Measurements from ENCODE around the gene DBR1.

The DBR1 gene

DNA sequence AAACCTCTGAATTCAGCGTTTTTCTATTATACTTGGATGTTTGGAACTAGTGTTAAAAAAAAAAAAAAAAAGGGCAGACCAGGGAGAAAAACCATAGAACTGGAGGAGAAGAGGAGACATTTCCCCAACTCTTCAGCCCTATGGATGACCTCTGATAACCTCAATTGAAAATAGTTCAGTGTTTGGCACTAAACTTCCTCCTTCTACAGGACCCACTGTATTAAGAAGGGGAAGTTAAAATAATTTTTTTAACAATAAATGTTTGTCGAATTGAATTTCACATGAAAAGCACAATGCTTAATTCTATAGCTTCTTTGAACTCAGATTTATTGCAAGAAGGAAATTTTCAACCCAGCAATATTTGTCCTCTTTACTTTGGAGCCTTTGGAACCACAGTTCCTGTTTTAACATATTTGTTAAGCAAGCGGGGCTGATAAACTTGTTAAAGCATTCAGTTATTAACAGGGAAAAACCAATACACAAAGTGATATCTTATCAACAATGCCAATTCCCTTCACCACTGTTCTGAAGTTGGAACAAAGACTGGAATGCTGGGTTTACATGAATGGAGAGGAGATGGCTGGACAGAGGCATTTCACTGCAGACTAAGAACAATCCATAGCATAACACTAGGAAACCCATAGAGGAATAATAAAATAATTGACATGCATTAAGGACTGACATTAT lies 39.4 kb downstream of the DBR1 start:
- TF ChIP-seq CTCF (IDR thresholded peaks at IDR 0.05; ENCODE audit: control extremely low read depth, extremely low read depth, low read depth, missing control alignments), result no peak
- no peak for DNase-seq (ENCODE audit: extremely low spot score)
- CTCF ChIA-PET, result no interaction called here
- POLR2A ChIA-PET, result no interaction called here

DNA sequence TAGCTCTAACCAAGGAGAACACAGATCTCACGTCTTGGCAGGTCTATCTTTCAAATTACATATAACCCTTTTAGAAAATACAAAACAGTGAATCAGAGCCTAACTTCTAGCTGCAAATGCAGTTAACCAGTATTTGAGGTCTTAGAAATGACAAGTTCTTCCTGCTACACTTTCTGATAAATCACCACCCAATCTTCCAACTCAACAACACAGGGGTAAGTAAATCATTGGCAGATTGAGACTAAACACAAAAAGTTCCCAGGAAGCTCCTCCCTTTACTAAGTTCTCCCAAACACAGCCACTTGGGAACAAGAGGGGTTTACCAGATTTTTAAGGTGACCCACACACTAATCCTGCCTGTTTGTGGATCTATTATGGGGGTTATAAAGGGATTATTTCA lies 42.5 kb downstream of the DBR1 start, which contains the start of gene A4GNT:
Gene A4GNT, minus strand, starts transcription at position 152 of the 400 bp plus-strand sequence. CDS start 1,134 bp downstream, outside the sequence.
- ChIA-PET POLR2A (no interaction called here), CTCF (interaction anchor here (1.0 kb wide), 1 partner anchor 13 kb away, joined by 3 read pairs; no protein-coding TSS in a partner anchor)
- DNase-seq (ENCODE audit: extremely low spot score), result no peak
- TF ChIP-seq CTCF (IDR thresholded peaks at IDR 0.05; ENCODE audit: control extremely low read depth, extremely low read depth, low read depth, missing control alignments), result no peak

GRCh38 chr3:138127636-138128365 lies 46.9 kb downstream of the DBR1 start:
- TF ChIP-seq CTCF (IDR thresholded peaks at IDR 0.05; ENCODE audit: control extremely low read depth, extremely low read depth, low read depth, missing control alignments), result no peak
- ChIA-PET POLR2A (interaction anchor here (0.5 kb wide), 1 partner anchor 808 kb away, joined by 7 read pairs; no protein-coding TSS in a partner anchor), CTCF (interaction anchor here (1.0 to 1.7 kb wide), 3 partner anchors 9 to 76 kb away, joined by 3 to 11 read pairs (median 3); no protein-coding TSS in a partner anchor)
- no peak for DNase-seq (ENCODE audit: extremely low spot score)

GRCh38 chr3:138125548-138126221 lies 49.0 kb downstream of the DBR1 start:
- ChIA-PET POLR2A (no interaction called here), CTCF (no interaction called here)
- no peak for TF ChIP-seq CTCF (IDR thresholded peaks at IDR 0.05; ENCODE audit: control extremely low read depth, extremely low read depth, low read depth, missing control alignments)
- no peak for DNase-seq (ENCODE audit: extremely low spot score)

DNA sequence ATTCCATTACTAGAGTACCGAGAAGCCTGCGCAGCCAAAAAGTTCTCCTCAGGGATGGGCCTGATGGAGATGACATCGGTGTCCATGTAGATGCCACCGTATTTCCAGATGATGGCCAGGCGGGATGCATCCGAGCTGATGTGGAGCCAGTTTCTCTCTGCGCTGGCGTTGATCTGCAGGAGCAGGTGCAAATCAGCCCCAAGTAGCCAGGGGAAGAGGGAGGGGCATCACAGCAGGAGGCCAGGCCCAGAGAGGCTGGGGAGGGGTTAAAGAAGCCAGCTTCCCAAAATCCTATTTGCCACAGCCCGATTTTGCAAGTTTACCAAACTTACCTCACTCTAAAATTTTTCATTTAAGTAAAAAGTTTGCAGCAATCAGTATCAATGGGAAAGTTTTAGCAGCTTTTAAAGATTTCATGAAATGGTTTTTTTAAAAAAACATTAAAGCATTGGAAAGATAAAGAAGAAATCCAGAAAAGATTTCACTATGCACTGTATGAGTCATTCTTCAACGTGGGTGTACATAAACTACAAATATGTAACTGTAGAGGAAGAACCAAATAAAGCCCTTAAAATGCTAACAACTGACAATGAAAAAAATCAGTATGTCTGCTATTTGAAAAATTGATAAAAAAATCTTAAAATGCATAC lies 49.9 kb downstream of the DBR1 start:
- POLR2A ChIA-PET, result no interaction called here
- no peak for DNase-seq (ENCODE audit: extremely low spot score)
- CTCF ChIA-PET, result interaction anchor here (1.6 kb wide), 1 partner anchor 9 kb away, joined by 6 read pairs; the partner anchor contains the start of gene DZIP1L
- no peak for TF ChIP-seq CTCF (IDR thresholded peaks at IDR 0.05; ENCODE audit: control extremely low read depth, extremely low read depth, low read depth, missing control alignments)

GRCh38 chr3:138124188-138124587 lies 50.5 kb downstream of the DBR1 start:
- ChIA-PET POLR2A (no interaction called here), CTCF (interaction anchor here (1.6 kb wide), 1 partner anchor 8 kb away, joined by 6 read pairs; the partner anchor contains the start of gene DZIP1L)
- DNase-seq (ENCODE audit: extremely low spot score), result no peak

More at GRCh38 chr3:138124188-138124587, 50.5 kb downstream of the DBR1 start:
- TF ChIP-seq CTCF (IDR thresholded peaks at IDR 0.05; ENCODE audit: control extremely low read depth, extremely low read depth, low read depth, missing control alignments), result no peak
